Activated CD4-positive, alpha-beta T cell treated with anti-CD3 and anti-CD28 coated beads, Interleukin-2, amount 10 ng/mL, durations not matched to agents 7 days and 5 days (primary cell): ENCODE results near the gene CUX1. TPM values are rescaled to one million over a fixed set of nuclear protein-coding genes. Genes with fewer than 3 reads are reported as not detected.
"Not testable (repeated sequence)": the region's sequence is repeated elsewhere in the genome, so short reads cannot be mapped to it uniquely, and the experiment has no call there.

Experiments
- CTCF ChIA-PET: fragments of 350-600 bp; sonication (Branson Sonifier 250); formaldehyde crosslinking; loops from one replicate; lab custom pipeline; 2021; ENCODE audit warnings: antibody characterized with exemption; lab: Charles Lee
- POLR2A ChIA-PET: fragments of 350-600 bp; sonication (Branson Sonifier 250); formaldehyde crosslinking; loops from one replicate; lab custom pipeline; 2021; ENCODE audit warnings: antibody characterized with exemption; lab: Charles Lee
- DNase-seq: peaks from one replicate; pipeline ENCODE4 v3.0.0-alpha.2; 2020
- H3K27ac Mint-ChIP-seq: one replicate; pipeline ENCODE4 v1.8.0; 2021; ENCODE audit warnings: mild to moderate bottlenecking, moderate library complexity, mixed read lengths
- H3K27me3 Mint-ChIP-seq: one replicate; pipeline ENCODE4 v1.8.0; 2021; ENCODE audit warnings: mixed read lengths
- H3K36me3 Mint-ChIP-seq: one replicate; pipeline ENCODE4 v1.8.0; 2021; ENCODE audit warnings: low read depth, mixed read lengths
- H3K4me1 Mint-ChIP-seq: one replicate; pipeline ENCODE4 v1.8.0; 2021; ENCODE audit warnings: mixed read lengths
- H3K4me3 Mint-ChIP-seq: one replicate; pipeline ENCODE4 v1.8.0; 2021; ENCODE audit warnings: mild to moderate bottlenecking, moderate library complexity, mixed read lengths
- H3K9me3 Mint-ChIP-seq: one replicate; pipeline ENCODE4 v1.8.0; 2021; ENCODE audit warnings: mixed read lengths
- total RNA-seq, 2 experiments: library from RNA; stranded (reverse); gene quantifications; one replicate each; pipeline ENCODE4 v1.2.3, GENCODE V29; 2021

Gene CUX1
- total RNA-seq, 2 experiments from 2014 or later = 27.8 to 34.7 TPM

GRCh38 chr7:102018876-102019275 is 201.4 kb downstream of the CUX1 start:
- Mint-ChIP-seq H3K27ac (no peak overlapping the region), H3K4me3 (no peak overlapping the region), H3K9me3 (no peaks in the 10 kb centered on the region), H3K4me1 (peaks cover under 1% of the 10 kb centered on the region), H3K27me3 (no peaks in the 10 kb centered on the region), H3K36me3 (no peaks in the 10 kb centered on the region)
- DNase-seq = no peak
- ChIA-PET POLR2A (no interaction called here), CTCF (interaction anchor here (0.6 kb wide), 1 partner anchor 430 kb away, joined by 3 read pairs; no protein-coding TSS in a partner anchor)

- no peak overlapping the region for H3K27ac Mint-ChIP-seq
- H3K4me1 Mint-ChIP-seq = peaks cover 3% of the 10 kb centered on the region
- H3K9me3 Mint-ChIP-seq = no peaks in the 10 kb centered on the region
- no peaks in the 10 kb centered on the region for H3K36me3 Mint-ChIP-seq
- no peaks in the 10 kb centered on the region for H3K27me3 Mint-ChIP-seq
- CTCF ChIA-PET = no interaction called here
- no peak for DNase-seq
- no peak overlapping the region for H3K4me3 Mint-ChIP-seq
- POLR2A ChIA-PET = no interaction called here
Measured at GRCh38 chr7:102019461-102019860, 202.0 kb downstream of the CUX1 start.

GRCh38 chr7:102021841-102022618 is 204.6 kb downstream of the CUX1 start:
- H3K9me3 Mint-ChIP-seq = no peaks in the 10 kb centered on the region
- no peak overlapping the region for H3K27ac Mint-ChIP-seq
- ChIA-PET CTCF (interaction anchor here (0.6 kb wide), 1 partner anchor 87 kb away, joined by 3 read pairs; no protein-coding TSS in a partner anchor), POLR2A (interaction anchor here (0.6 kb wide), 1 partner anchor 264 kb away, joined by 6 read pairs; no protein-coding TSS in a partner anchor)
- H3K27me3 Mint-ChIP-seq = no peaks in the 10 kb centered on the region
- H3K4me1 Mint-ChIP-seq = peaks cover 10% of the 10 kb centered on the region
- H3K36me3 Mint-ChIP-seq = no peaks in the 10 kb centered on the region
- DNase-seq = no peak
- no peak overlapping the region for H3K4me3 Mint-ChIP-seq

- DNase-seq = no peak
- no peak overlapping the region for H3K27ac Mint-ChIP-seq
- H3K27me3 Mint-ChIP-seq = no peaks in the 10 kb centered on the region
- no peak overlapping the region for H3K4me3 Mint-ChIP-seq
- no peaks in the 10 kb centered on the region for H3K36me3 Mint-ChIP-seq
- POLR2A ChIA-PET = no interaction called here
- H3K9me3 Mint-ChIP-seq = no peaks in the 10 kb centered on the region
- peaks cover 20% of the 10 kb centered on the region for H3K4me1 Mint-ChIP-seq
- CTCF ChIA-PET = interaction anchor here (0.9 kb wide), 1 partner anchor 10 kb away, joined by 3 read pairs; no protein-coding TSS in a partner anchor
Measured at GRCh38 chr7:102024005-102024768, 206.8 kb downstream of the CUX1 start.

- H3K9me3 Mint-ChIP-seq = no peaks in the 10 kb centered on the region
- no peak for DNase-seq
- no peaks in the 10 kb centered on the region for H3K36me3 Mint-ChIP-seq
- no peaks in the 10 kb centered on the region for H3K27me3 Mint-ChIP-seq
- H3K4me1 Mint-ChIP-seq = peaks cover 20% of the 10 kb centered on the region
- ChIA-PET POLR2A (no interaction called here), CTCF (no interaction called here)
- no peak overlapping the region for H3K27ac Mint-ChIP-seq
- no peak overlapping the region for H3K4me3 Mint-ChIP-seq
Measured at GRCh38 chr7:102024769-102025391, 207.5 kb downstream of the CUX1 start.

- CTCF ChIA-PET, H3K27ac Mint-ChIP-seq, DNase-seq, H3K36me3 Mint-ChIP-seq, H3K4me3 Mint-ChIP-seq, H3K9me3 Mint-ChIP-seq, POLR2A ChIA-PET, H3K27me3 Mint-ChIP-seq: not testable (repeated sequence)
- H3K4me1 Mint-ChIP-seq = peaks cover 20% of the 10 kb centered on the region
Measured at GRCh38 chr7:102025777-102026176, 208.4 kb downstream of the CUX1 start.

- Mint-ChIP-seq H3K9me3 (no peaks in the 10 kb centered on the region), H3K36me3 (no peaks in the 10 kb centered on the region), H3K27ac (no peak overlapping the region), H3K4me3 (no peak overlapping the region), H3K27me3 (no peaks in the 10 kb centered on the region), H3K4me1 (peaks cover 20% of the 10 kb centered on the region)
- ChIA-PET CTCF (interaction anchor here (0.6 kb wide), 1 partner anchor 232 kb away, joined by 4 read pairs; no protein-coding TSS in a partner anchor), POLR2A (no interaction called here)
- peak; percentile 36 for DNase-seq
Measured at GRCh38 chr7:102028206-102028826, 210.9 kb downstream of the CUX1 start.

- POLR2A ChIA-PET = no interaction called here
- H3K9me3 Mint-ChIP-seq = no peaks in the 10 kb centered on the region
- no peak for DNase-seq
Measured at GRCh38 chr7:102029616-102030015, 212.2 kb downstream of the CUX1 start.

GRCh38 chr7:102030696-102031095 is 213.3 kb downstream of the CUX1 start:
- POLR2A ChIA-PET = no interaction called here
- H3K9me3 Mint-ChIP-seq = no peaks in the 10 kb centered on the region
- no peak overlapping the region for H3K4me3 Mint-ChIP-seq
- H3K27me3 Mint-ChIP-seq = no peaks in the 10 kb centered on the region
- no peaks in the 10 kb centered on the region for H3K36me3 Mint-ChIP-seq
- H3K27ac Mint-ChIP-seq = no peak overlapping the region
- H3K4me1 Mint-ChIP-seq = peaks cover 11% of the 10 kb centered on the region
- CTCF ChIA-PET = no interaction called here
- no peak for DNase-seq

More at GRCh38 chr7:102029616-102030015, 212.2 kb downstream of the CUX1 start:
- no peak overlapping the region for H3K4me3 Mint-ChIP-seq
- peaks cover 15% of the 10 kb centered on the region for H3K4me1 Mint-ChIP-seq
- CTCF ChIA-PET = no interaction called here
- H3K27ac Mint-ChIP-seq = no peak overlapping the region
- H3K27me3 Mint-ChIP-seq = no peaks in the 10 kb centered on the region
- H3K36me3 Mint-ChIP-seq = no peaks in the 10 kb centered on the region

- H3K27me3 Mint-ChIP-seq = no peaks in the 10 kb centered on the region
- ChIA-PET POLR2A (no interaction called here), CTCF (interaction anchor here (0.9 kb wide), 1 partner anchor 90 kb away, joined by 5 read pairs; no protein-coding TSS in a partner anchor)
- no peaks in the 10 kb centered on the region for H3K4me1 Mint-ChIP-seq
- no peaks in the 10 kb centered on the region for H3K9me3 Mint-ChIP-seq
- H3K27ac Mint-ChIP-seq = no peak overlapping the region
- no peak for DNase-seq
- H3K4me3 Mint-ChIP-seq = no peak overlapping the region
- no peaks in the 10 kb centered on the region for H3K36me3 Mint-ChIP-seq
Measured at GRCh38 chr7:102036958-102037357, 219.5 kb downstream of the CUX1 start.

- Mint-ChIP-seq H3K27ac (no peak overlapping the region), H3K27me3 (no peaks in the 10 kb centered on the region), H3K9me3 (no peaks in the 10 kb centered on the region), H3K4me1 (no peaks in the 10 kb centered on the region), H3K36me3 (no peaks in the 10 kb centered on the region), H3K4me3 (no peak overlapping the region)
- POLR2A ChIA-PET = no interaction called here
- CTCF ChIA-PET = interaction anchor here (0.6 kb wide), 1 partner anchor 780 kb away, joined by 3 read pairs; no protein-coding TSS in a partner anchor
- DNase-seq = no peak
Measured at GRCh38 chr7:102039706-102040105, 222.3 kb downstream of the CUX1 start.

- CTCF ChIA-PET = interaction anchor here (0.6 kb wide), 1 partner anchor 51 kb away, joined by 3 read pairs; no protein-coding TSS in a partner anchor
- no peaks in the 10 kb centered on the region for H3K4me1 Mint-ChIP-seq
- no peaks in the 10 kb centered on the region for H3K27me3 Mint-ChIP-seq
- no peaks in the 10 kb centered on the region for H3K9me3 Mint-ChIP-seq
- no peak overlapping the region for H3K4me3 Mint-ChIP-seq
- H3K27ac Mint-ChIP-seq = no peak overlapping the region
- DNase-seq = no peak
- POLR2A ChIA-PET = no interaction called here
- H3K36me3 Mint-ChIP-seq = no peaks in the 10 kb centered on the region
Measured at GRCh38 chr7:102040569-102040968, 223.1 kb downstream of the CUX1 start.
